GM19468 (cell line): ENCODE results near the gene PLEKHH1.

ENCODE experiments used
- ATAC-seq: cut with Tn5 transposase; IDR thresholded peaks from one replicate; pipeline ENCODE4 v1.9.1; 2021; ENCODE audit warnings: mild to moderate bottlenecking, moderate library complexity, moderate number of reproducible peaks; ENCODE audit not compliant: unreplicated experiment; ENCODE audit errors: extremely low read depth

The PLEKHH1 gene

DNA sequence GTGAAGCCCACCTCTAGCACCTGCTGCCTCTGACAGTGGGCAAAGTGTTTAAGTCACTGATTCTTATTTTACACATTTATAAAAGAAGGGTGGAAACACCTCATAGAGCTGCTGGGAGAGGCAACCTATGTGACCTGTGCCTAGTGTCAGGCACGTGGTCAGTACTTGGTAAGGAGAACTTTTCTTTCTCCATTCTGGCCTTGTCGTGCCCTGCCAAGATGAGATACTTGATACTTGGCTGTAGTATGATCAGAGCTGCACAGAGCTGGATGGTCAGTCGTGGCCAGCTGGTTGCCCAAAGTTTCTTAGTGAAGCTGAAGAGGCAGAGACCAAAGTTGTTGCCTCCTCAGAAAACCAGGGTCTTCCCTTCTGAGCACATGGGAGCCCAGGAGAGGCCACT lies 24.6 kb downstream of the PLEKHH1 start:
- ATAC-seq = no peak

- no peak for ATAC-seq
Measured at GRCh38 chr14:67559639-67560038, 26.5 kb downstream of the PLEKHH1 start.

- ATAC-seq = no peak
Measured at GRCh38 chr14:67562025-67562775, 29.1 kb downstream of the PLEKHH1 start.

- no peak for ATAC-seq
Measured at GRCh38 chr14:67562776-67563150, 29.7 kb downstream of the PLEKHH1 start.

DNA sequence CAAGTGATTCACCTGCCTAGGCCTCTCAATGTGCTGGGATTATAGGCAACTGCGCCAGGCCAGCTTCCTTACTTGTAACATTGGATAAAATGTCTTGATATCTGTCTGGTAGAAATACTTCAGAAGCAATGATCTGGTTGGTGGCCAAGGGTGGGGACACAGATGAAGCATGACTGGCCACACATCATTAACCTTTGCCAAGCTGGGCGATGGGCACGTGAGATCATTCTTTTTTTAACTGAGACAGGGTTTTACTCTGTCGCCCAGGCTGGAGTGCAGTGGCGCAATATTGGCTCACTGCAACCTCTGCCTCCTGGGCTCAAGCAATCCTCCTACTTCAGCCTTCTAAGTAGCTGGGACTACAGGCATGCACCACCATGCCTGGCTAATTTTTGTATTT lies 31.1 kb downstream of the PLEKHH1 start:
- no peak for ATAC-seq

GRCh38 chr14:67566908-67567307 lies 33.8 kb downstream of the PLEKHH1 start:
- ATAC-seq = no peak

DNA sequence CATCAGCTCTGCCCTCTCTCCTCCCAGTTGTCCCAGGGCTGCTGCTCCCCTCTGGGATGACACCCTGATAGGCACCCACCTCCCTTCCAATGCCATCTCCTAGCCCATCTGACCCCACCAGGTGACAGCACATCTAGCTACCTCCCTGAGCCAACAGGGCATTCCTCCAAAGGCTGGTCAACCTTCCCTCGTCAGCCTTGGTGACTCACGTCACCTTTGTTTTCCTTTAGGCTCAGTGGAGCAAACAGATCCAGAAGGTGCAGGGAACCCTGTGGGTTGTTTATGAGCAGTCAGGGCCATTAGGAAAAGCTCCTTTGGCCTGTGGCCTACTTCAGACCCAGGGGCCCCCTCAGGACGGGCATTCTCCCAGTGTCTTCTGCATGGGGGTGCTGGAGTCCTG lies 34.6 kb downstream of the PLEKHH1 start:
- ATAC-seq = no peak

DNA sequence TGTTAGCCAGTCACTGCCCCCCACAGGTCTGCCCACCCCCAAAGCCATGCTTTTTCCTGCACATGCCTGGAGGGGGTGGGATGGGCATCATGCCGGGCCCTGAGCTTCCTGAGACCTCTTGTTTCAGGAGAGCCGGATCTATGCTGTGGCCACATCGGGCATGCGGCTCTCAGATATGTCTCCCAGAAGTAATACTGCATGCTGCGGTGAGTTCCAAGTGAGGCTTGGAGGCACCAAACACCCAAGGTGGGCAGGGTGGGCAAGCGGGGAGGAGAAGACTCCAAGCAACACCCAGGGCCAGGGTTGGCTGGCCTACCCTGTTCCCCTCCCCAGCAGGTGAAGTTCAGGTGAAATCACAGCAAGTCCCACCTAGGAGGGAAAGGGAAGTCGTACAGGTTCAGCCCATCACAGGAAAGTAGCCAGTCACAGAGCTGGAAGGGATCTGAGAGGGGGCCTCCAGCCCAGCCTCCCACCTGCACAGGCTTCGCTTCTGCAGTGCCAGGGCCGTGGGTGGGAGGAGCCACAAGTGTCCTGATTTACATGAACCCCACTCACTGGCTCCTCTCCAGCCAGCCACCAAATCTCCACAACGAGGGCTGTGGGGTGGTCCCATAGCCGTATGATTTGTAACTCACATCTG lies 36.0 kb downstream of the PLEKHH1 start:
- no peak for ATAC-seq

DNA sequence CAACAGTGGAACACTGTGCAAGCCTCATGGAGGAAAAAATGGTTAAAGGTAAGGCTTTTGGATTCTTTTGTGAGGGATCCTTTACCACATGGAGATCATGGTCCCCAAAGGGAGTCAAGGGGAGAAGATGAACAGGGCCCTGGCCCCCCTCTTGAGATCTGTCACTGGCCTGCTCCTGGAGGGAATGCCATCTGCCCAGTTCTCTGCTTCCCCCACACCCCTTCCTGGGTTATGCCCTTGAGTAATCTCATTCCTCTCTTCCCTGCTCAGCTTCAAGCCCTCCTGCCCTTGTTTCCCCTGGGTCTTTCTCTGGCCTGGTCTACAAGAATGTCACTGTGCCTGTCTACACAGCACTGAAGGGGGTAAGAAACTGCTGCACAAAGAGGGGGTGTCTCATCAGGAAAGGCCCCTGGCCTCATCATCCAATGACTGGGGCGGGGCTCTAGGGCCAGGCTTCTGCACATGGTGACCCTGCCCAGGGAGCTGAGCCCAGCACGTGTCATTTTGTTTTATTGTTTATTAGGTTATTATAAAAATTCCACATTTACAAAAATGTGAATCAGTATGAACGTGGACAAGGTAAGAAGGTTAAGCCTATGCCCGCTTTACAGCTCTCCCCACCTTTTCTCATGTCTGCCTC lies 36.7 kb downstream of the PLEKHH1 start:
- no peak for ATAC-seq

DNA sequence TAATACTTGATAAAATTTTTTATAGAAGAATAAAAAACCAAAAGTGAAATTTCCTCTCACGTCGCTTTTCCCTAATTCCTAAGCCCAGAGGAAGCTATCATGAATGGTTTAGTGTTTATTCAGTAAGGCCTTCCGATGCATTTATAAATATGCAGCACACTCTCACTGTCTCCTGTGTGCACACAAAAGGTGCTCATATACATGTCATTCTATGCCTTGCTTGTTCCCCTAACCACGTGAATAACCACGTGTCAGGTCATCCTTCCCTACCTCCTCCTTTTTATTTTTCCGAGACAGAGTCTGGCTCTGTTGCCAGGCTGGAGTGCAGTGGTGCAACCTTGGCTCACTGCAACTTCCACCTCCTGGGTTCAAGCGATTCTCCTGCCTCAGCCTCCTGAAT lies 37.4 kb downstream of the PLEKHH1 start:
- no peak for ATAC-seq

GRCh38 chr14:67571275-67571990 lies 38.3 kb downstream of the PLEKHH1 start:
- peak; percentile 39 for ATAC-seq

DNA sequence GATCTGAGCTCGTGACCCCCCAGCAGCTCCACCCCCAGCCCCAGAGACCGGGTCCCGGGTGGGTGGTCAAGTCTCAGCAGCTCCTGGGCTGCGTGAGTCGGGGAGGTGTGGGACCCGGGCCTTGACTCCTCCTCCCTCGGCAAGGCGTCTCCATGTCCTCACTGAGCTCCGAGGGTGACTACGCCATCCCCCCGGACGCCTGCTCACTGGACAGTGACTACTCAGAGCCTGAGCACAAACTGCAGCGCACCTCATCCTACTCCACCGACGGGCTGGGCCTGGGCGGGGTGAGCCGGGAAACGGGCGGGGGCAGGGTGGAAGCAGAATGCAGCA lies 38.9 kb downstream of the PLEKHH1 start:
- ATAC-seq = no peak

- ATAC-seq = no peak
Measured at GRCh38 chr14:67572608-67573007, 39.5 kb downstream of the PLEKHH1 start.

DNA sequence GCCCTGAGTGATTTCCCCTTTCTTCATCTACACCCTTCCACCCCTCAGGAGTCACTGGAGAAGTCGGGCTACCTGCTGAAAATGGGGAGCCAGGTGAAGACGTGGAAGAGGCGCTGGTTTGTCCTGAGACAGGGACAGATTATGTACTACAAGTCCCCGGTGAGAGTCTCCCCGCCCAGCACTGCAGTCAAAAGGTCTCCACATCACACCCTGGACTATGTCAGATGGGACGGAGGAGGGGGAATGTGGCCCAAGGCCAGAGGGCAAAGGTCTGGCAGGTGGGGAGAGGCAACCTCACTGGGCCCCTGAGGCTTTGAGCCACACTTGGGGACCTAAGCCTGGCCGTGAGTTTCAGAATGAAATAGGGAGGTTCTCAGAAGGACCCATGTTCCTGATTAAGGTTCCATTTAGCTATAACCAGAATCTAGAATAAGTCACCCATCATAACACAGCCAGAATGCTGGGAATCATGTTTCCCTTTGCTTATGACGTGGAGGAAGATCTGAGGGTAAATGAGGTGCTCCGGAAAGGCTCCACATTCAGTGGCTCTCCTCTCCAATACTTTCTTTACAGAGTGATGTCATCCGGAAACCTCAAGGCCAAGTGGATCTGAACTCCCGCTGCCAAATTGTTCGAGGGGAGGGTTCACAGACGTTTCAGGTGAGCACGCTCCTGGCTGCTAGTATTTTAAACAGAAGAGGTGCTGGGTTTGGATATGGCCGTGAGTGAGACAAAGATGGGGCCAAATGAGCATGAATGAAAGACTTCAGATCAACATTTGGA lies 40.3 kb downstream of the PLEKHH1 start:
- ATAC-seq = no peak

- ATAC-seq = no peak
Measured at GRCh38 chr14:67574156-67574555, 41.1 kb downstream of the PLEKHH1 start.

DNA sequence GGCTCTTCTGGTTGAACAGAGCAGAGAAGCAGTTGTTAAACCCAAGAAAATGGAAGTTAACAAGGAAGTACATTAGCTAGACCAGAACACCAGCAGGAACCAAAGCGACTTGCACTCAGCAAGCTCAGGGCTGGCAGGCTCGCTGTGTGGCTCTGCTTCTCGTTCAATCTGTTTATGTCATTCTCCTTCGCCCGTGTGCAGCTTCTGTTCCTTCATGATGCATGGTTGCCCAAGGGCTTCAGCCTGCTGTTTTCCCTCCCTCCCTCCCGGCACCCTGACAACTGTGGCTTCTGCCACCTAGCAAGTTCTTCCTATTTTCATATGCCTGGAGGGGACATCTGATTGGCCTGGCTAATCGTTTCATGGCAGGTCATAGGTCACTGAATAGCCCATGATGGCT lies 41.7 kb downstream of the PLEKHH1 start:
- no peak for ATAC-seq

DNA sequence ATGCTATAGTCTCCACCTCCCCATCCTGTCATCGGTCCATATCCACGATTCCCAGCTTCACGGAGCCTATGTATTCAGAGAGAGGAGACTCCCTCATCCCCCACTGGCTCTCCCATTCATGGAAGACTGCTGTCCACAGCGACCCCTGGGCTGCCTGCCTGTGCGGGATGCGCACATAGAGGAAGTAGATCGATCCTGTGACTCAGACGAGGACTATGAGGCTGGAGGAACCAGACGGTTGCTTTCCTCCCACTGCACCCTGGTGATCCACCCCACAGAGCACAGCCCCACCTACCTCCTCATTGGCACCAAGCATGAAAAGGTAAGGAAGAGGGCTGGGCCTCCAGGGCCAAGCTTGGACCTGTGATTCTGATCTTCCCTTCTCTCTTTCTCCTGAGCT lies 42.6 kb downstream of the PLEKHH1 start:
- no peak for ATAC-seq

GRCh38 chr14:67576216-67576955 lies 43.3 kb downstream of the PLEKHH1 start:
- no peak for ATAC-seq

DNA sequence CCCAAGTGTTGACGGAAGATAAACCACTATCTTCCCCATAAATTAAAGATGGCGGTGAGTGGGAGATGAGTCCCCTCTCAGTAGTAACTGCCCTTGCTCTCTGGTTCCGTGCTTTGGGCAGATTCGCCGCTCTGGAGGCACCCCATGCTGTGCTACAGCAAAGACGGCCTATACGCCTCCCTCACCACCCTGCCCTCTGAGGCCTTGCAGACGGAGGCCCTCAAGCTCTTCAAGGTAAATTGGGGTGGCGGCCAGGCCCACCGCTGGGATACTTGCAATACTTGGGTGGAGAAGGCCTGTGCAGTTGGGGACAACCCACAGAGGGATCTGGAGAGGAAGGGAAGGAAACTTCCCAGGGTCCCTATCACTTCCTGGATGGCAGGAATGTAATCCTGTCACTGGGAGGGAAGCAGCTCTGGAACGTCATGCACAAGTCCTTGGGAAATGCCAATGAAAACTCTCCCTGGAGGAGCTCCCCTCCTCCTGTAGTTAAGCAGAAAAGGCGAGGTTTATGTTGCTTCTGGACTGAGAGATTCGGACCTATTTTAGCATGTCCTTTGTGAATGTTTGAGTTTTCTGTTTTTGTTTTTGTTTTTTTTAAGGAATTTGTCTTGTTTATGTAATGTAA lies 44.2 kb downstream of the PLEKHH1 start:
- no peak for ATAC-seq
